Stimulated activated CD8-positive, alpha-beta memory T cell treated with anti-CD3 and anti-CD28 coated beads, Interleukin-7, amount 100 ng/mL, for 24 hours (primary cell): ENCODE results near the gene MYH11.
"Not testable (repeated sequence)": the region's sequence is repeated elsewhere in the genome, so short reads cannot be mapped to it uniquely, and the experiment has no call there.

Experiments
- DNase-seq: peaks from one replicate; pipeline ENCODE4 v3.0.0-alpha.2; 2020; ENCODE audit warnings: low read depth

The MYH11 gene

DNA sequence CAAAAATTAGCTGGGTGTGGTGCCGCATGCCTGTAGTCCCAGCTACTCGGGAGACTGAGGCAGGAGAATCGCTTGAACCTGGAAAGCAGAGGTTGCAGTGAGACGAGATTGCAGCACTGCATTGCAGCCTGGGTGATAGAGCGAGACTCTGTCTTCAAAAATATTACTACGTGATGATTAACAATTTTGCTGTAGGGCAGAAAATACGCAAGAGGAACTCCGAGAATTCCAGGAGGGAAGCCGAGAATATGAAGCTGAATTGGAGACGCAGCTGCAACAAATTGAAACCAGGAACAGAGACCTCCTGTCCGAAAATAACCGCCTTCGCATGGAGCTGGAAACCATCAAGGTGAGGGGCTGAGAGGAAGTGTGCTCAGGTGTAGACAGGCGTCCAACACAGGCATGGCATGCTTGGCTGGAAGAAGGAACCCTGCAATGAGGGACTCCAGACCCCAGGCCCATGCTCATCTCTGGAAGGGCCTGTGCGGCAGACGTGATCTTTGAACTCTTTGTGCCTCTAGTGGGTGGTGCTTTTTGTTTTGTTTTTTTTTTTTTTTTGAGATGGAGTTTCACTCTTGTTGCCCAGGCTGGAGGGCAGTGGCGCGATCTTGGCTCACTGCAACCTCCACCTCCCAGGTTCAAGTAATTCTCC lies 189.6 kb downstream of the MYH11 start:
- no peak for DNase-seq

DNA sequence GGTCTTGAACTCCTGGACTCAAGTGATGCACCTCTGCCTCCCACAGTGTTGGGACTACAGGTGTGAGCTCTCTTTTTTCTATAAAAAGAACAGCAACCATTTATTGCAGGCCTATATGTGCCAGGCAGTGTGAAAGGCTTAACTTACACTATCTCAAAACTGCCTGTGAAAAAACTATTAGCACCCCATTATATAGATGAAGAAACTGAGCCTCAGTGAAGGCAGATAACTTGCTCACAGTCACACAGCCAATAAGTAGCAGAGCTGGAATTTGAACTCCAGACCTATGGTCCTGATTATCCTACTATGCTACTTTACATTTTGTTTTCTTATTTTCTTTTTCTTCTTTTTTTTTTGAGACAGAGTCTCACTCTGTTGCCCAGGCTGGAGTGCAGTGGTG lies 191.7 kb downstream of the MYH11 start:
- no peak for DNase-seq

- DNase-seq = no peak
Measured at GRCh38 chr16:15660203-15660601, 196.6 kb downstream of the MYH11 start.

- no peak for DNase-seq
Measured at GRCh38 chr16:15658556-15658955, 198.3 kb downstream of the MYH11 start.

DNA sequence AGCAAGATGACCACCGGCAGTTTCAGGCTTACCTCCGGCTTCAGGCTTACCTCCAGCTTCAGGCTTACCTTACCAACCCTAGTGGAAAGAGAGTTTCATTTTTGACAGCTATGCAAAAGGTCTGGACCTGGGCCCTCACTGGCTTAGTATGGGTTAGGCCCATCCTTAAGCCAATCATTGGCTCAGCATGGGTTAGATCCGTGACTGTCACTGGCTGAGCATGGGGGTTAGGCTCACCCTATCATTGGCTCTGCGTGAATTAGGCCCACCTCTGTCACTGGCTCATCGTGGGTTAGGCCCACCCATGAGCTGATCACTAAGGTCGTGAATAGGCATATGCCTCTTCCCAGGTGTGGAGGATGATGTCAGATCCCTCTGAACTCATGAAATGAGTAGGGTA lies 198.7 kb downstream of the MYH11 start:
- DNase-seq = no peak

- DNase-seq = not testable (repeated sequence)
Measured at GRCh38 chr16:15655561-15655960, 201.3 kb downstream of the MYH11 start.

- no peak for DNase-seq
Measured at GRCh38 chr16:15654591-15654990, 202.2 kb downstream of the MYH11 start.

- DNase-seq = no peak
Measured at GRCh38 chr16:15653227-15653626, 203.6 kb downstream of the MYH11 start.
